ENCODE data around the gene SLC25A30. TPM values are rescaled to one million over a fixed set of nuclear protein-coding genes. Genes with fewer than 3 reads are reported as not detected.

SLC25A30 gene
- total and polyA plus RNA-seq, 2 donors (not counting 1 experiment from before 2014, with no cell fraction given), result 11.2 to 16.9 TPM

- no peaks in the 10 kb centered on the region for H3K9me3 ChIP-seq (ENCODE audit: control extremely low read depth in 1 of 3, control insufficient read depth in 2 of 3, insufficient read depth in 1 of 3, low read length in 2 of 3)
- peaks cover 52% of the 10 kb centered on the region for H3K79me2 ChIP-seq (ENCODE audit: control insufficient read depth, insufficient read depth, low read length)
- Mint-ChIP-seq H3K9me3 (ENCODE audit: insufficient read depth) (no peaks in the 10 kb centered on the region), H3K27ac (peak overlapping the region; percentile 76), H3K4me3 (peak overlapping the region; percentile 75), H3K27me3 (no peaks in the 10 kb centered on the region), H3K4me1 (peaks cover 43% of the 10 kb centered on the region)
- peaks cover 12% of the 10 kb centered on the region for H4K20me1 ChIP-seq (ENCODE audit: control insufficient read depth, insufficient read depth, low read length, poor library complexity, severe bottlenecking)
- no peak overlapping the region for H3K9ac ChIP-seq (ENCODE audit: low read length)
- H3K27me3 ChIP-seq (replicated peaks in 1 of 4; ENCODE audit: control extremely low read depth in 1 of 4, control insufficient read depth in 3 of 4, insufficient read depth in 4 of 4, low read length in 3 of 4), result no peaks in the 10 kb centered on the region
- H3K4me1 ChIP-seq (ENCODE audit: control insufficient read depth in 2 of 2, insufficient read depth in 2 of 2, low read length in 2 of 2), result peaks cover 12 to 21% of the 10 kb centered on the region in 2 donors
- POLR2A ChIA-PET, result interaction anchor here (1.9 kb wide), 1 partner anchor 48 kb away, joined by 5 read pairs; the partner anchor contains the start of gene SLC25A30
- DNase-seq (no peak), ATAC-seq (ENCODE audit: low read depth) (no peak)
- peak overlapping the region in 1 of 2 donors; percentile 13 for H3K27ac ChIP-seq (ENCODE audit: low read length in 2 of 2)
- no peak overlapping the region for H3K4me3 ChIP-seq (ENCODE audit: control extremely low read depth in 1 of 5, extremely low read depth in 1 of 5, insufficient read depth in 1 of 5, low read depth in 2 of 5, low read length in 4 of 5)
- intact Hi-C loops (cut with micrococcal nuclease), result loop anchor here (10.0 kb wide), 1 partner anchor 588 kb away; the partner anchor contains the start of gene ZC3H13
- CTCF ChIA-PET, result no interaction called here
- no peaks in the 10 kb centered on the region for H3K36me3 ChIP-seq (replicated peaks in 1 of 2; ENCODE audit: control extremely low read depth in 1 of 2, control insufficient read depth in 1 of 2, extremely low read depth in 1 of 2, insufficient read depth in 2 of 2, low read length in 1 of 2)
- H3K4me2 ChIP-seq (replicated peaks; ENCODE audit: low read depth, low read length, poor library complexity, severe bottlenecking), result no peak overlapping the region
- no CpG with 5 or more reads among the region's 4 CpGs for WGBS (ENCODE audit: insufficient coverage)
- no peak overlapping the region for H2AFZ ChIP-seq (ENCODE audit: insufficient read depth, low read depth, low read length, poor library complexity, severe bottlenecking)
- no peak for TF ChIP-seq EZH2 (IDR thresholded peaks at IDR 0.05; ENCODE audit: borderline replicate concordance, insufficient read depth, low read depth, low read length, poor library complexity, severe bottlenecking)
- no peak for TF ChIP-seq CTCF (IDR thresholded peaks at IDR 0.05)
Measured at GRCh38 chr13:45466359-45466758, 48.2 kb upstream of the SLC25A30 start.

- ATAC-seq (ENCODE audit: low read depth), result peak; percentile 96
- Mint-ChIP-seq H3K27ac (peak within 1 kb of the TSS; percentile 91), H3K27me3 (no peaks in the 10 kb centered on the region), H3K4me1 (peaks cover 38% of the 10 kb centered on the region), H3K9me3 (ENCODE audit: insufficient read depth) (no peaks in the 10 kb centered on the region), H3K4me3 (peak within 1 kb of the TSS; percentile 91)
- CTCF ChIA-PET, result interaction anchor here (0.6 to 2.1 kb wide), 7 partner anchors 16 to 95 kb away, joined by 3 to 13 read pairs (median 4); partner anchors contain the start of gene SLC25A30
- H4K20me1 ChIP-seq (ENCODE audit: control insufficient read depth, insufficient read depth, low read length, poor library complexity, severe bottlenecking), result no peaks in the 10 kb centered on the region
- peak; percentile 96 for DNase-seq
- under 1% methylated on average over 59 of the region's 63 CpGs for WGBS (ENCODE audit: insufficient coverage)
- intact Hi-C loops (cut with micrococcal nuclease), result loop anchor here (1.0 to 10.0 kb wide), 5 partner anchors 47 to 888 kb away; partner anchors contain the start of genes GTF2F2, SLC25A30, TPT1 and TSC22D1
- H3K9me3 ChIP-seq (ENCODE audit: control extremely low read depth in 1 of 3, control insufficient read depth in 2 of 3, insufficient read depth in 1 of 3, low read length in 2 of 3), result no peaks in the 10 kb centered on the region
- no peaks in the 10 kb centered on the region for H3K27me3 ChIP-seq (replicated peaks in 1 of 4; ENCODE audit: control extremely low read depth in 1 of 4, control insufficient read depth in 3 of 4, insufficient read depth in 4 of 4, low read length in 3 of 4)
- H3K79me2 ChIP-seq (ENCODE audit: control insufficient read depth, insufficient read depth, low read length), result peaks cover 37% of the 10 kb centered on the region
- TF ChIP-seq EZH2 (IDR thresholded peaks at IDR 0.05; ENCODE audit: borderline replicate concordance, insufficient read depth, low read depth, low read length, poor library complexity, severe bottlenecking) (no peak), CTCF (IDR thresholded peaks at IDR 0.05) (peak; percentile 56)
- H3K9ac ChIP-seq (ENCODE audit: low read length), result peak within 1 kb of the TSS; percentile 84
- H3K36me3 ChIP-seq (replicated peaks in 1 of 2; ENCODE audit: control extremely low read depth in 1 of 2, control insufficient read depth in 1 of 2, extremely low read depth in 1 of 2, insufficient read depth in 2 of 2, low read length in 1 of 2), result no peaks in the 10 kb centered on the region
- POLR2A ChIA-PET, result interaction anchor here (0.7 to 1.4 kb wide), 3 partner anchors 9 to 124 kb away, joined by 3 to 12 read pairs (median 3); partner anchors contain the start of genes SLC25A30 and TPT1
- H3K4me3 ChIP-seq (ENCODE audit: control extremely low read depth in 1 of 5, extremely low read depth in 1 of 5, insufficient read depth in 1 of 5, low read depth in 2 of 5, low read length in 4 of 5), result peak within 1 kb of the TSS; percentile 74 to 96 (median 88)
- H3K4me2 ChIP-seq (replicated peaks; ENCODE audit: low read depth, low read length, poor library complexity, severe bottlenecking), result peak within 1 kb of the TSS; percentile 79
- peak within 1 kb of the TSS; percentile 78 to 83 for H3K27ac ChIP-seq (ENCODE audit: low read length in 2 of 2)
- peaks cover 12 to 21% of the 10 kb centered on the region in 2 donors for H3K4me1 ChIP-seq (ENCODE audit: control insufficient read depth in 2 of 2, insufficient read depth in 2 of 2, low read length in 2 of 2)
- peak within 1 kb of the TSS; percentile 80 for H2AFZ ChIP-seq (ENCODE audit: insufficient read depth, low read depth, low read length, poor library complexity, severe bottlenecking)
Measured at GRCh38 chr13:45464687-45465453, 46.7 kb upstream of the SLC25A30 start, which contains the start of gene COG3. Gene COG3 (plus strand): TSS chr13:45464939. CDS start chr13:45465037, 98 bp downstream.

All from B cell (primary cell).